Islet precursor cell (in vitro differentiated cells): ENCODE measurements around the gene BLVRB.
A peak's percentile ranks its signal among the peaks of the same experiment; 100 is the strongest.
"Not testable (repeated sequence)": the region's sequence is repeated elsewhere in the genome, so short reads cannot be mapped to it uniquely, and the experiment has no call there.

Experiments
- DNase-seq: peaks from one replicate; pipeline ENCODE4 v3.0.0-alpha.2; 2018

Gene BLVRB

DNA sequence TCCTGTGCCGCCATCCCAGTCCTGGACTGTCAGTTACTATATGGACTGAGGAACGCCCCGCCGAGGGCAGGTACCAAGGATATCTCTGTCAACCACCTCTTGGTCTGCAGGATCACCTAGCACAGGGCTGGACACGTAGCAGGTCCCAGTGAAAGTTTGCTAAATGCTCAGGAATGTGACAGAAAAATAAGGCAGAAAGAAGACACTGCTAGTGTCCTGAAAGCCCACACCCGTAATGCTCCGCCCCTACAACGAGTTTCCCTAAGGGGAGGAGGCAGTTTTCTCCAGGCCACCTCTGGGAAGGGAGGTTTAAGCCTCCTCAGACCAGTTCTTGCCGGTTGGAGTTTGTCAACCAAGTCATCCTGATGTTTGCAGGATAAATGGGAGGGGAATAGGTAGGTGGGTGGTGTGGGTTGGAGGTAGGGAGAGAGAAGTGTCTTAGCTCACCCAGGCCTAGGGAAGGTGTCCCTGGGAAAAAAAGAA, 19.7 kb downstream of the BLVRB start:
- peak; percentile 87 for DNase-seq

DNA sequence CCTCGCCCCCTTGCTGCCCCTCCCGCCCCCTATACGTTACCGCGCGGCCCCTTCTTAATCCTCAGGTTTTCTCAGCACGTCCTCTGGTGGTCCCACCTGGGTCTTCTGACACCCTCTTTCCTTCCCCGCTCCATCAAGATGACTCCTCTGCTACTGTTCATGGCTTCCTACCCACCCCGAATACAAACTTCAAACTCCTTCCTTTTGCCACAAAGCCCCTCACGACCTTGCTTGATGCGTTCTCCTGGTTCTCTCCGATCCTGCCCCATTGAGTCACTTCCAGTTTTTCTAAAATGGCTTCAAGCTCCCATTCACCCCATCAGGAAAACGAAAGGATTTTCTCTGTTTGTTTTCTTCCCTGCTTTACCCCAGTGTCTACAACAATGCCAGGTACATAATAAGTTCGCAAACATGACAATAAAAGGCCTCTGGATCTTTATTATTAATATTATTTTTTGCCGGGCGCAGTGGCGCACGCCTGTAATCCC, 20.7 kb downstream of the BLVRB start:
- no peak for DNase-seq

DNA sequence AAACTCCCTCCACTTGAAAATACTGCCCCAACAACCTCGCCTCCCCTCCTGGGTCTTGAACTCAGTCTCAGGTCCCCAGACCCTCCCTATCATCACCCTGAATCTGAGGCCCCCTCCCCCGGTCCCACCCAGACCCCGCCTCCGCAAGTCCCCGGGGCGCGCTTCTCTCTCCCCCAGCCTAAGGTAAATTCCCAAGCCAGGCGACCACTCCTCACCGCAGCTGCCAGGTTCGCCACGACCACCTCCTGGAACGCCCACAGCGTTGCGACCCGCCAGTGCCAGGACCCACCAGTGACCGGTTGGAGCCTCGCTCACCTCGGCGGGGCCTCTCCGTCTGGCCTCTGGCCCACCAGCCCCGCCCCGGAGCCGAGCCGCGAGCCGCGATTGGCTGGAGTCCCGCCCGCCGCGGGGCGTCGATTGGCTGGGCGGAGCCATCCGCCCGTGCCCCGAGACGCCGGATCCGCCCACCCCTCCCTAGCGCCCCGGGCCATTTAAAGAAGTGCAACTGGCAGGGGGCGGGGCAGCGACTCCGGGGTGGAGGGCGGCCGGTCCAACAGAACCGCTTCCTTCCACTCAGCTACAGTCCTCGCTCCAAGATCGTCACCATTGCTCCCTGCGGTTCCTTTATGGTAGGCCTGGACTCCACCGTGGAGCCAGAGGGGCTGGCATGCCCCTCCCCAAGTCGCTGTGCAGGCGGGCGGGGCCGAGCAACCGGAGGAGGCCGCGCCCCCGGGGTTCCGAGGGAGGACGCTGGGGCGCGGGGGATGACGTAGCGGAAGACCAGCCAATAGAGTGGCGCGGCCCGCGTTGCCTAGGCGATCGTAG, 21.3 kb downstream of the BLVRB start, which contains the start of gene SERTAD3:
Gene SERTAD3 (minus strand): TSS at position 336 of the 825 bp plus-strand sequence. CDS start 2,255 bp downstream, outside the sequence.
- peak; percentile 98 for DNase-seq

DNA sequence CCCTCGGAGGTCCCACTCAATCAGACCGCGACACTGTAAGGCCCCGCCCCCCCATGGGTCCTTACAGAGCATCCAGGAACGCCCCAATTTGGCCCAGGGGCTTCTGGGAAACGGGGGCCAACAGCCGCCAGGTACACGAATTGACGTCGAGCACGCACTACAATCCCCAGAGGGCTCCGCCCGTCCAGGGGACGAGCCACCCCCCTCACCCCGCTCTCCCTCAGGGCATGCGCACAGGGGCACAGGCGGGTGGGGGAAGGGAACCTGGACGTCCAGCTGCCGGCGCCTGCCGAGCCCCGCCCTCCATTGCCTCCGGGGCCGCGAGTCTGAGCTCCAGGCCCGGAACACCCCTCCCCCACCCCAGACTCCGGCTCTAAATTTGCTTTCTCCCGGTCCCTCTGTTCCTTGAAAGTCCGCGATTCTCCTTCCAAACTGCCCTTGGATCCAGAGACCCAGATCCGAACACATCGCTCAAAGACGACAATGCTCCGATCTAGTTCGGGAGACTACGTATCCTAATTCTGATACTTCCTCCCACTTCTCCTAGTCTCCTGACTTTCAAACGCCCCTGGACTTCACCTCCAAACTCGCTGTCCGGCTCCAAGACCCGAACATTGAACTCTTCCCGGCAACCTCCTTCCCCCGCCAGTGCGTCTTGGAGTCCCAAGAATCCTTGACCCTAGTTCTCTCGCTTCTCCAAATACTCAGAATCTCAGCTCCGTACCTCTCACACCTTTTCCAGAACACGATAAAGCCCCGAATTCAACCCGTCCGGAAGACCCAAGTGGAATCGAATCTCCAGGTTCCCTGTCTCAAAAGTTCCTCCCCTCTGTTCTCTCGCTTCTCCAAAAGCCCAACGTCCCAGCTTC, 22.2 kb downstream of the BLVRB start:
- DNase-seq = peak; percentile 100

DNA sequence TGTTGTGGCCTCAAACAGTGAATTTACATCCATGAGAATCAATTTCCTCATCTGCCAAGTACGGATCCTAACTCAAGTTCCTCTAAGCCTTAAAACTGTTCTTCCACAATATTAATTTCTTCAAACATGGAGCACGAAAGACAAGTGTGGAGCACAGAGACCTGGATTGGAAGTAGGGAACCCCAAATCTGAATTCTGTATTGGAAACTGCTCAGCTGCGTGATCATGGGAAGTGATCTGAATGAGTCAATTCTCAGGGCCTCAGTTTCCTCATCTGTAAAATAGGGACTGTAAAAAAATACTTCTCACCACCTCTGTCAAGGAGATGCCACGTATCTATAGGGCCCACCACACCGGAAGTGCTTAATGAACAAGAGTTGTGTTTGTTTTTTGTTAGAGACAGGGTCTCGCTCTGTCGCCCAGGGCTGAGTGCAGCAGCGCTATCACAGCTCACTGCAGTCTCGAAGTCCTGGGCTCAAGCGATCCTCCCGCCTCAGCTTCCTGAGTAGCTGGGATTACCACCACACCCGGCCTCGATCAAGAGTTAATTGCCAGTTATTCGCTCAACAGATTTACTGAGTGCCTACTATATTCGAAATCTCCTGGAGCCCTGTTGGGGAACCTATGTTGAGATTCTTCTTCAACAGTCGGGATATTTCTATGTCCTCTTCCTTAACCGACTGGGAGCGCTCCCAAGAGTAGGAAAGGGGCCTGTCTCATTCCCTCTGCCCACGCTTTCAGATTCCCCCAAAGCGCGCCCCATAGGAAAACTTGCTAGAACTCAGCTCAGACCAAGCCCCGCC, 23.0 kb downstream of the BLVRB start:
- DNase-seq = no peak

DNA sequence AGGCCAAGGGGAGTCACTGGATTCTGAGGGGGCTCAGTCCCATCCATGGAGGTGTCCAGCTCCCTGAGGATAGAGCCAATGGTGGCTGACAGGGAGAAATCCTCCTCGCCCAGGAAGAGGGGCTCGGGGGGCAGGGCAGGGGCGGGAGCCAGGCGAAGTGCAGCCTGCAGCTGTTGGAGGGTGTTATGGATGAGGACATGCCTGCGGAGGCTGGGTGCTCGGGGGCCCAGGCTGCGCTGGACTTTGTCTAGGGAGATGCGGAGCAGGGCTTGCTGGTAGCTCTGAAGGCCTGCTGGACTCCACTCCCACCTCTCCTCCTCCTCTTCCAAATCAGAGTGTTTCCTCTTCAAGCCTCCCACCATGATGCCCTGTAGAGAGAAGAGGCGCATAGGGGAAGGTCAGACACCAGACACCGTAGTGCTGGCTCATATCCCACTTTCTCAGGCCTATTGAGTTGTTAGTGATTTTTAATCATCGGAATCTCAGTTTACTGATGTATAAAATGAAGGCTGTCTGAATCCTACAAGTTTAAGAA, 23.8 kb downstream of the BLVRB start:
- no peak for DNase-seq

DNA sequence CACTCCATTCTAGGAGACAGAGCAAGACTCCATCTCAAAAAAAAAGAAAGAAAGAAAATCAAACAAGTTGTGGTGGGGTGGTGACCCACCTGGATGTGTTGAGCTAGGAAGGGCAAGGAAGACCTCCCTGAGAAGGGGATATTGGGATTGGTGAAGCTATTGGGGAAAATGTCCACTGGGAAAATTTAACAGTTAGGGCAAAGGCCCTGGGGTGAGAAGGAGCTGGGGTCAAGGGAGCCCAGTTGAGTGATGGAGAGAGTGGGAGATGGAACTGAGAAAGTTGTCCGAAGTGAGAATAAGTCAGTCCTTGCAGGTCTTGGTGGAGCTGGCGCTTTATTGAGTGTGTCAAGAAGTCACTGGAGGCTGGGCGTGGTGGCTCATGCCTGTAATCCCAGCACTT, 27.3 kb downstream of the BLVRB start:
- no peak for DNase-seq

DNA sequence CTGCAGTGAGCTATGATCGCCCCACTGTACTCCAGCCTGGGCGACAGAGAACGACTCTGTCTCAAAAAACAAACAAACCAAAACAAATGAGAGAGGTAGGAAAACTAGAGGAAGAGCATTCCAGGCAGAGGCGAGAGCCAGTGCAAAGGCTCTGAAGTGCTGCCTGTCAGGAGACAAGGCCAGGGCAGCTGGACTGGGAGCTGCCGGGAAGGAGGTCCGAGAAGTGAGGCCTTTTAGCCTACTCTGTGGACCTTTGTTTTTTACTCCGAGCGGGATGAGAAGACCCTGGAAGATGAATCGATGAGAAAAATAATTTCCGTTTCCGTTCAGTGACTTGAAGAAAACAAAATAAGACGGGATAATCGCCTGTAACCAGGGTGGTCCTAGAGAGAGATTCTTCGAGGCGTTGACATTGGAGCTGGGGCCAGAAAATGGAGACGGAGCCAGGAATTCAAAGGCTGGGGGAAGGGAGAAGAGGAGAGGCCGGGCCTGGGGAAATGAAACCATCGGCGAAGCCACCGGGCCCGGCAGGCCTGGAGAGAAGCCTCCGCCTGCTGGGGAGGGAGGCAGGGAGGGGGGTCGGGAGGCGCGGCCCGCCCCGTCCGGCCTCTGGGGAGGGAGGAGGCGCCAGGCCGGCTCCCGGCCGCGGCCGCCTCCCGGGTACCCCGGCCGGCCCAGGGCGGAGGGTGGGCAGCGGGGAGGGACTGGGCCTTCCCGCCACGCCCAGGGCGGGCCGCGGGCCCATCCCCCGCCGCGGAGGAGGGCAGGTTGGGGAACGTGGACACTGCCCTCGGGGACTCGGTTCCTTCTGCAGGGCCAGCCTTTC, 31.9 kb downstream of the BLVRB start:
- DNase-seq = peak; percentile 96

DNA sequence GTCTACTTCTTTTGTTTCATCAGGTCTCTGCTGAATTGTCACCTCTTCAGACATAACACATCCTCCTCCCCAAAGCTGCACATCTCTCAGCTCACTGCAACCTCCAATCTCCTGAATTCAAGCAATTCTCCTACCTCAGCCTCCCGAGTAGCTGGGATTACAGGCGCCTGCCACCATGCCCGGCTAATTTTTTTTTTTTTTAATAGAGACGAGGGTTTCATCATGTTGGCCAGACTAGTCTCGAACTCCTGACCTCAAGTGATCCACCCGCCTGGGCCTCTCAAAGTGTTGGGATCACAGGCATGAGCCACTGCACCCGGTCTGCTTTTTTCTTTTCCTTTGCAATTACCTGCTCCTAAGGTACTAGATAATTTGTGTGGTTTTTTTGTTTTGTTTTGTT, 32.8 kb downstream of the BLVRB start:
- DNase-seq = not testable (repeated sequence)

DNA sequence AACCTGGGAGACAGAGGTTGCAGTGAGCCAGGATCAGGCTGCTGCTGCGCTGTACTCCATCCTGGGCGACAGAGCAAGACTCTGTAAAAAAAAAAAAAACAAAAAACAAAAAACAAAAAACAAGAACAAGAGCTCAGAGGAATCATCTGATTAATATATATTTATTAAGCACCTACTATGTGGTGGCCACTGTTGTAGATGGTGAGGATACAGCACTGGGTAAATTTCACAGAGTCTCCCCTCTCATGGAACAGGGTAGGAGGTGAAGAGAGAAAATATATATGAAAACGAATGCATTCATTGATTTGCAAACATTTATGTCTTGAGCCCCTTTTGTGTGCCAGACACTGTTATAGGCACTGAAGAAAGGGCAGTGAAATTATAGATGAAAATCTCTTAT, 33.8 kb downstream of the BLVRB start:
- DNase-seq = no peak

DNA sequence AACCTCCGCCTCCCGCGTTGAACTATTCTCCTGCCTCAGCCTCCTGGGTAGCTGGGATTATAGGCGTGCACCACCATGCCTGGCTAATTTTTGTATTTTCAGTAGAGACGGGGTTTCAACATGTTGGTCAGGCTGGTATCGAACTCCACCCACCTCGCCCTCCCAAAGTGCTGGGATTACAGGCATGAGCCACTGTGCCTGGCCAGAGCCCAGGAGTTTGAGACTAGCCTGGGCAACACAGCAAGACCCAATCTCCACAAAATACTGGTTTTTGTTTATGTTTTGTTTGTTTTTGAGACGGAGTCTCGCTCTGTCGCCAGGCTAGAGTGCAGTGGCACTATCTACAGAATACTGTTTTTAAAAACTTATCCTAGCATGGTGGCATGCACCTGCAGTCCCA, 35.3 kb downstream of the BLVRB start:
- DNase-seq = not testable (repeated sequence)

DNA sequence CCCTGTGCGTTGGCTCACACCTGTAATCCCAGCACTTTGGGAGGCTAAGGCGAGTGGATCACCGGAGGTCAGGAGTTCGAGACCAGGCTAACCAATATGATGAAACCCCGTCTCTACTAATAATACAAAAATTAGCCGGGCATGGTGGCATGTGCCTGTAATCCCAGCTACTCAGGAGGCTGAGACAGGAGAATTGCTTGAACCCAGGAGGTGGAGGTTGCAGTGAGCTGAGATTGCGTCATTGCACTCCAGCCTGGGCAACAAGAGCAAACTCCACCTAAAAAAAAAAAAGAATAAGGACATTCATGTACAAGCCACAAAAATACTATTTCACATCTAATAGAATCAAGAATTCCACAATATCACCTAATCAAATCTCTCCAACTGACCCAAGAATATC, 37.3 kb downstream of the BLVRB start:
- DNase-seq = not testable (repeated sequence)

DNA sequence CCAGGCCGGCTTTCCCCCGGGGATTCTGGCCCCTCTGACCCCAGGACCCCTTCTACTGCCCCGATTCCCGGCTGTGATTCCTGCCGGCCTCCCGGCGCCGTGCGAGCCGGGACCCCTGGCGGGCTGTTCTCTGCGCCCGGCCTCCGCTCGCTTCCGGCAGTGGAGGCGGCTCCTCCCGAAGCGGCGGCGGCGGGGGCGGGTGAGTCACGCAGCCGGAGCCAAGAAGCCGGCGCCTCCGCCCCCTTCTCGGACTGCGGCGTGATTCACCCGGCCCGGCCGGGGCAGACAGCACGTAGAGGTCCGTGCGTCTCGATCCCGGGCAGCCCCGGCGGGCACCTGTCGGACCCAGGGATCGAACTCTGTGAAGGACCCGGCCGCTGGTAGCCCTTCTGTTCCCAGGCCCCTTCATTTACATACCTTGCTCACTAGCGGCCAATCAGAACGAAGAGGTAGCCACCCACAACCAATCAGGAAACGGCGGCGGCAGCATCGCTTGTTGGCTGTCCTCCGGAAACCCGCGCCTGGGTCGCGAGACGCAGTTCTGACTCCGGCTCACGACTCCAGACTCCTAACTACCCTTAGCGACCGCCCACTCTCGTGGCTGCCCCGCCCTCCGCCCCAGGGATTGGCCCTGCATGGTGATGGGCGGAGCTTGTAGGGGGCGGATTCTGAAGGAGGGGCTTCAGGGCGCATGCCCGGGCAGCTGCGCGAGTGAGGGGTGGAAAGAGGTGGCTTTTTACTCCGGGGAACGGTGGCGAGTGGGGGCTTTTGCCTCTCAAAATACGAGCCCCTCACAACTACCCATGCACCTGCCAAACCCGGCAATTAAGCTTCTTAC, 39.9 kb downstream of the BLVRB start, which contains the start of gene SERTAD1:
Gene SERTAD1 (minus strand): TSS at position 543 of the 838 bp plus-strand sequence. CDS start 2,446 bp downstream, outside the sequence.
- DNase-seq = peak; percentile 100

DNA sequence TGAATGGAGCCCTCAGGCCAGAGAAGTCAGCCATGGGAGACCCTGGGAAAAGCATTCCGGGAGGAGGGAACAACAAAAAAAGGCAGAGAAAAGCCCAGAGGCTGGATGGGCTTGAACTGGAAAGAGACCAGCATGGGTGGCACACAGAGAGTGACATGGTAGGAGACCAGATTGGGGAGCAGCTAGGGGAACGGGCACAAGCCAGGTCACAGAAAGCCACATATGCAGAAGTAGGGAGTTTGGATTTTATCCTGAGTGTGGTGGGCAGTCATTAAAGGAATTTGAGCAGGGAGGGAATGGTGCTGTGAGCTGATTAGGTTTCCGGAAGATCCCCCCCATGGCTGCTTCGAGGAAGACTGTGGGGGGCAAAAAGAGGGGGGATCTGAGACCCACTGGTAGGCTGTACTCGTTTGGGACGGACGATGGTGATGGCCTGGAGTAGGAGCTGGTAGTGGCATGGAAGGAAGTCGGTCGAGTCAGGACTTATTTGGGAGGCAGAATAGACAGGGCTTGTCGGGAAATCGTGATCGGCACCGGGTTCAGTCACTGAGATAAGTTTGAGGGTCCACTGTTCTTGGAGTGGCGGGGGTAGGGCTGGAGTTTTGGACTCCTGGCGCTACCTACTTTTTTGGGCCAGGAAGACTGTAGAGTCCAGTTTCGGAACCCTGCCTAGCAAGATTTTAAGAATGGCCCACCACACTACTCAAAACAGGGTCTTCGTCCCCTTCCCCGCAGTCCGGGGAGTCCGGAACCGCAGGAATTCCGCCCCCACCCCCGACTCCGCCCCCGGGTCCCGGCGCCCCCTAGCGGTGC, 40.7 kb downstream of the BLVRB start:
- DNase-seq = no peak

DNA sequence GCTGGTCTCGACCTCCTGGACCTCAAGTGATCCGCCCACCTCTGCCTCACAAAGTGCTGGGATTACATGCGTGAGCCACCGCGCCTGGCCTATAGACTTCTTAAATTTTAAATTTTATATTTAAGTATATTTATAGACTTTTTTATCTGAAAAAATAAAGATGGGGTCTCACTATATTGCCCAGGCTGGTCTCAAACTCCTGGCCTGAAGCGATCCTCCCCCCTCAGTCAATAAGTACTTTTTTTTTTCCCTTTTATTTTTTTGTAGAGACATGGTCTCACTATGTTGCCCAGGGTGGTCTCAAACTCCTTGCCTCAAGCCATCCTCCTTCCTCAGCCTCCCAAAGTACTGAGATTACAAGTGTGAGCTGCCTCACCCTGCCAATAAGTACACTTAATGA, 41.6 kb downstream of the BLVRB start:
- DNase-seq = no peak

DNA sequence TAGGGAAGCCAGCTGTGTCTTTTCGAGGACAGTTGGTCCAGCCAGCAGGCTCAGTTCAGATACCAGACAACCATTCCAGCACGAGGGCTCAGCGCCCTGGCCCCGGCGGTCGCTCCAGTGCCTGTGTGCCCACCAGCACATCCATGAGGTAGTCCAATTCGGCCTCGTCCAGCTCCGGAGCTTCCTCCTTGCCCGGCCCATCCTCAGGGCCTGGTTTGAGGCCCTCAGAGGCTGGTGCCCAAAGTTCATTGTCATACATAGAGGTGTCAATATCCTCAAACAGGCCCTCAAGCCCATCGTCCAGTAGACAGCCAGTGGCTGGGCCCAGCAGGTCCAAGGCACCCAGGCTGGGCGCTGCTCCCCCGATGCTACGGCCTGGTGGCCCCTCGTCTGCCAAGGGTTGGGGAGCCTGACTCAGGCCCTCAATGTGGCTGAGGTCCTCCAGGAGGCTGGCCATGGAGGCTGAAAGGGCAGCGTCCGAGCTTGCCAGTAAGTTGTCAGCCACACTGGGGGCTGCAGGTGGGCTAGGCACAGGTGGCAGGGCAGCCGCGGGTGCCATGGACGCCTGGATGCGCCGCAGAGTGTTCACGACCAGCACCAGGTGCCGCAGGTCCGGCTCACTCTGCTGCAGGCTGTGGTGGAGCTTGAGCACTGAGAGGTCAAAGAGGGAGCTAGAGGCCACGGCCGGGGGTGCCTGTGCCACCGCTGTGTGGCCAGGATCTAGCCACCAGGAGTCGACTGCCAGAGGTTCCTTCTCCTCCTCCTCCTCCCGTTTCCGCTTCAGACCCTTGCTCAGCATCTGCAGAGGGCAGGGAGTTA, 42.6 kb downstream of the BLVRB start:
- DNase-seq = no peak

DNA sequence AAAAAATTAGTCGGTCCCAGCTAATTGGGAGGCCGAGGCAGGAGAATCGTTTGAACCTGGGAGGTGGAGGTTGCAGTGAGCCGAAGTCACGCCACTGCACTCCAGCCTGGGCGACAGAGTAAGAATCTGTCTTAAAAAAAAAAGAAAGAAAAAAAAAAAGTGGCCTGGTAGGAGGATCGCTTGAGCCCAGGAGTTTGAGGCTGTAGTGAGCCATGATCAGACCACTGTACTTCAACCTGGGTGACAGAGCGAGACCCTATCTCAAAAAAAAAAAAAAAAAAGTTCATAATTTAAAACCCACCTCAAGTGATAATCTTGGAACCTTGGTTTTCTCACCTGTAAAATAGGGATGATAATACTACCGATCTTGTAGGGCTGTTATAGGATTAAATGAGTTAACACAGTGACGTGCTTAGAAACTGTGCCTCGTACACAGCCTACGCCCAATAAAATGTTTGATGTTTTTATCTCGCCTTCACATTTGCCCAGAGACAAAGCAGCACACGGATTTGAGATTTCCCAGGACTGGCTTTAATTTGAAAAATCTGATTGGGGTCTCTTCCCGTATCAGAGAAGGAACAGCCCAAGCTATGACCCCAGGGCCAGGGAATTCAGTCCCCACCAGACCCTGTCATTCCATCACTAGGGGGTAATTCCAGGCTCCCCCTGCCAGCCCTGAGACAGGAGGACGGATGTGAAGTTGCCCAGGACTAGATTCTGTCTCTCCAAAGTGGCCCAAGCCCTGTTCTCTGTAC, 43.4 kb downstream of the BLVRB start:
- no peak for DNase-seq
